Astrocyte (in vitro differentiated cells and primary cell): ENCODE data around the gene PDE1C.

Experiments used
- EZH2 ChIP-seq: IDR thresholded peaks from 2 replicates; pipeline ENCODE4 v1.6.1; 2012; ENCODE audit warnings: mild to moderate bottlenecking, low read length, inconsistent platforms; ENCODE audit not compliant: insufficient read depth
- TF ChIP-seq, protein P1 (sequence below): IDR thresholded peaks from 2 replicates; pipeline ENCODE4 v1.5.1; 2011; ENCODE audit warnings: low read depth, mild to moderate bottlenecking, inconsistent platforms, low read length, moderate library complexity; ENCODE audit not compliant: insufficient read depth

DNA sequence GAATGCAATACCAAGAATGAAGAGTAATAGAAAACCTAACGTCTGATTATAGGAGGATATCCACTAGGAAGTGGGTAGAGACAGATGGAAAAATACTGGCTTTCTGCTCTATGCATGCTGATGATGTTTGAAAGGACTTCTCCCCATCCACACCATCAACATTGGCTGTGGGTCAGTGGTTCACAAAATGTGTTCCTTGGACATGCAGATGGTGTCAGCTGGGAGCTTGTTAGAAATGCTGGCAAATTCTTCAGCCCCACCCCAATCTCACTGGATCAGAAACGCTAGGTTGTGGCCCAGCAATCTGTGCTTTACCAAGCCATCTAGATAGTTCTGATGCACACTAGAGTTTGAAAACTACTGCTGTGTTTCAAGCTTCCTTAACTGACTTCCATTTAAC, 219.1 kb downstream of the PDE1C start:
- TF ChIP-seq, protein P1, sequence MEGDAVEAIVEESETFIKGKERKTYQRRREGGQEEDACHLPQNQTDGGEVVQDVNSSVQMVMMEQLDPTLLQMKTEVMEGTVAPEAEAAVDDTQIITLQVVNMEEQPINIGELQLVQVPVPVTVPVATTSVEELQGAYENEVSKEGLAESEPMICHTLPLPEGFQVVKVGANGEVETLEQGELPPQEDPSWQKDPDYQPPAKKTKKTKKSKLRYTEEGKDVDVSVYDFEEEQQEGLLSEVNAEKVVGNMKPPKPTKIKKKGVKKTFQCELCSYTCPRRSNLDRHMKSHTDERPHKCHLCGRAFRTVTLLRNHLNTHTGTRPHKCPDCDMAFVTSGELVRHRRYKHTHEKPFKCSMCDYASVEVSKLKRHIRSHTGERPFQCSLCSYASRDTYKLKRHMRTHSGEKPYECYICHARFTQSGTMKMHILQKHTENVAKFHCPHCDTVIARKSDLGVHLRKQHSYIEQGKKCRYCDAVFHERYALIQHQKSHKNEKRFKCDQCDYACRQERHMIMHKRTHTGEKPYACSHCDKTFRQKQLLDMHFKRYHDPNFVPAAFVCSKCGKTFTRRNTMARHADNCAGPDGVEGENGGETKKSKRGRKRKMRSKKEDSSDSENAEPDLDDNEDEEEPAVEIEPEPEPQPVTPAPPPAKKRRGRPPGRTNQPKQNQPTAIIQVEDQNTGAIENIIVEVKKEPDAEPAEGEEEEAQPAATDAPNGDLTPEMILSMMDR = no peak
- TF ChIP-seq EZH2 = no peak
